HG03045 (cell line): ENCODE results near the gene PROSER3.
"Not testable (repeated sequence)": the region's sequence is repeated elsewhere in the genome, so short reads cannot be mapped to it uniquely, and the experiment has no call there.

Source experiments
- ATAC-seq: cut with Tn5 transposase; IDR thresholded peaks from one replicate; pipeline ENCODE4 v1.9.1; 2021; ENCODE audit warnings: mild to moderate bottlenecking, moderate library complexity; ENCODE audit not compliant: unreplicated experiment

PROSER3 gene

DNA sequence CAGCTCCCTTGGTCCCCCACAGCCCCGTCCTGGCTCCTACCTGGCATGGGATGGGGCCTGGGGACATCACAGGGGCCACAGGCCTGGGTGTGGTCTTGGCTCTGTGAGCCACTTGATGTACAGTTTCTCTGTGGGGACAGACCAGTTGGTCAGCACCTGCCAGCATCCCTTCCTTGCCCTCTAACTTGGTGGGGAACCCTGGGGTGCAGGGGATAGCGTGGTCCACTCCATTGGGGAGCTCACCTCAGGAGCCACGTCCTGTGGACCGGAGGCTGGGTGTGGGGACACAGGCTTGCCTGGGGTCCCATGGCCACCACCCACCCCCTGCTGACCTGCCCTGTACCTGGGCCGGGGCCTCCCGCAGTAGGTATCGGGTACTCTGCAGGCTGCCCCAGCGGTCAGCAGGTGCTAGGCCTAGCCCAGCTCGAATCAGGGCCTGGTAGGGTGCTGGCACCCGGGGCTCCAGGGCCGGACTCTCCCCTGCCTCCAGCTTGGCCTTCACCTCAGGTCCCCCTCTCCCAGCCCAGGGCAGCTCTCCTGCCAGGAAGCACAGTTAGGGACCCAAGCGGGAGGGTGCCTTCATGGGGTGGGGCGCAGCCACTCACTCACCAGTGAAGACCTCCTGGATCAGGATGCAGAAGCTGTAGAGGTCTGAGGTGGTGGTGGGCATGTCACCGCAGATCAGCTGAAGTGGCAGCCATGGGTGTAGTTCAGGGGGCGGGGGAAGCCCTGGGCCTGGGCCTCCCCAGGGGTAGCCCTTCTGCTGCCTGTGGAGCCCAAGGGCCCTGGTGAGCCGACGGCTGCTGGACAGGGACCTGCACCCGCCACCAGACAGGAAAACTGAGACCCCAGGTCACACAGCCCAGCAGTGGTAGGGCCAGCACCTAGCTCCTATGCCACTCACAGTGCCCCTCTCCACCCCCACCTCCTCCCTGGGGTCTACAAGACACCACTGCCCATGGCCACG is 32.3 kb downstream of the PROSER3 start:
- ATAC-seq = no peak

DNA sequence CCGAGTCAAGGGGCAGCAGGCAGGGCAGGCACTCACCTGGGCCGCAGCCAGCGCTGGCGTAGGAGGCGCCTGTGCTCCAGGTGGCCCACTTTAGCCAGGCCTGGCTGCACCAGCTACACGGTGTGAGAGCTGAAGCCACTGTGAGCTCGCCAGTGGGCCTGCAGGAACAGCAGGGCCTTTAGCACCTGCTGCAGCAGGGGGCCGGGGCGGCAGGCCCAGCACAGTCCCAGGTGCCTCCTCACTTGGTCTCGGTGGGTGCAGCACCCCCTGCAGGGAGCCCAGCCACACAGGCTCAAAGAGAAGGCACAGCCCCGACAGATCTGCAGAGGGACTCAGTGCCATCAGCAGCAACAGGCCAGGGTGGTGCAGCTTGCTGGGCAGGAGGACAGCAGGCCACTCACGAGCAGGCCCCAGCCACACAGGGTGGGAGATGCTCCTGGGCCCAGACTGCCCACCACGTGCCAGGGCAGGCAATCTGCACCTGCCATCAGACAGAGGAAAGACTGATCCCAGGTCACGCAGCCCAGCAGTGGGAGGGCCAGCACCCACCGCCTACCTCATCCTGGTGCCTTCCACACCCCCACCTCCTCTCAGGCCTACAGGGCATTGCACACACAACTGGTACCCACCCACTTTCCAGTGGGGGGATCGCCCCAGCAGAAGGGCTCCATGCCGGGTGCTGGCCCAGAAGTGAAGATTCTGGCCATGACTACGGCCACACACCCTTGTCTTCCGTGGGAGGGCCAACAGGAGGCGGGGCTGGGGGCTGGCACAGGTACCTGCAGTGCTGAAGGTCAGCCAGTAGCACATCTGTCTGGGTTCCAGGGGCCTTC is 33.2 kb downstream of the PROSER3 start:
- no peak for ATAC-seq

DNA sequence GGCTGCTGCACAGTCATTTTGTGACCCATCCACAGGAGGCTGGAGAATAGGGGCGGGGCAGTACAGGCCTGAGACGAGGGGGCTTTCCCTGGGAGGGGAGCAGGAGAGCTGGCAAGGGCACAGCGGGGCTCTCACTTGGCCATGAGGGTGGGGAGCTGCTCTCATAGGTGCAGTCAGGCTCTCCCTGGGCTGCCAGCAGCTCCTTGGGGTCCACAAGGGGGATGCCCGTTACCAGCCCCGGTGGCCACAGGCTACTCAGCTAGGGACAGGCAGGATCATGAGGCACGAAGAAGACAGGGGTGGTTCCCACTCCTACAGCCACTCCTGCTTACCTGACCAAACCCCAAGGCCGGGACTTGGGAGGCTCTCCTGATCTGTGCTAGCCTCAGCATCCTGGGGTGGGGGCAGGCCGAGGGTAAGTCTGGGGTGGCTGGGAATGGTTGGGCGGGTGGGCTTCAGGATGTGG is 33.9 kb downstream of the PROSER3 start:
- no peak for ATAC-seq

DNA sequence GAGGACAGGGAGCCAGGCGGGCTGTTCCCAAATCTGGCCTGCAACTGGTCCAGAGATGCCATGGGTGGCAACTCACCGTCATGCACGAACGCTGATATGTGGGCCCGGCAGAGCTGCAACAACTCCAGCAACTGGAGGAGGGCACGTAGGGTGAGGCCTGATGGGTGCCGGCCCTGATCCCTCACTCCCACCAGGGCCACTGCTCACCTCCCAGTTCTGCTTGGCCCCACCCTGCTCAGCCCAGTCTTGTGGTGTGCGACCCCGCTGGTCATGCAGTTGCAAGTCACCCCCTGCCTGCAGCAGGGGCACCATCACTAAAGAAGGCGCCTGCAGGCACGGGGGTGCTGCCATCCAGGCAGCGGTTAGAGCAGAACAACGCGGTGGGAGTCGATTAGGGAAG is 34.3 kb downstream of the PROSER3 start:
- no peak for ATAC-seq

DNA sequence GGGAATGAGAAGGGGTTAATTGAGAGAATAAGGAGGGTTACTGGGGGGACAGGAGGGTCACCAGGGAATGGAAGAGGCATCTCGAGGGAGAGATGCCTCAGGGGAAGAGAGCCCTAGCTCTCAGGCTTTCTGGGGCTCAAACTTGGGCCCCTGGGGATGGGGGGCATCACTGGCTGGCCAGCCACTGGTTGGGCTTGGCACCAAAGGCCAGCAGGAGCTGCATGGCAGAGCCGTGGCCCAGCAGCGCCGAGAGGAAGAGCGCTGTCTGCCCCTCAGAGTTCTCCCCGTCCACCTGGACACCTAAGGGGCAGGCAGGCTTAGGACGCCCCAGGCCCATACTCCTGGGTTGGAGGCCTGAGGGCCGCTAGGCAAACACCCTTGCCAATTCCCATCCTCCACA is 34.9 kb downstream of the PROSER3 start:
- no peak for ATAC-seq

DNA sequence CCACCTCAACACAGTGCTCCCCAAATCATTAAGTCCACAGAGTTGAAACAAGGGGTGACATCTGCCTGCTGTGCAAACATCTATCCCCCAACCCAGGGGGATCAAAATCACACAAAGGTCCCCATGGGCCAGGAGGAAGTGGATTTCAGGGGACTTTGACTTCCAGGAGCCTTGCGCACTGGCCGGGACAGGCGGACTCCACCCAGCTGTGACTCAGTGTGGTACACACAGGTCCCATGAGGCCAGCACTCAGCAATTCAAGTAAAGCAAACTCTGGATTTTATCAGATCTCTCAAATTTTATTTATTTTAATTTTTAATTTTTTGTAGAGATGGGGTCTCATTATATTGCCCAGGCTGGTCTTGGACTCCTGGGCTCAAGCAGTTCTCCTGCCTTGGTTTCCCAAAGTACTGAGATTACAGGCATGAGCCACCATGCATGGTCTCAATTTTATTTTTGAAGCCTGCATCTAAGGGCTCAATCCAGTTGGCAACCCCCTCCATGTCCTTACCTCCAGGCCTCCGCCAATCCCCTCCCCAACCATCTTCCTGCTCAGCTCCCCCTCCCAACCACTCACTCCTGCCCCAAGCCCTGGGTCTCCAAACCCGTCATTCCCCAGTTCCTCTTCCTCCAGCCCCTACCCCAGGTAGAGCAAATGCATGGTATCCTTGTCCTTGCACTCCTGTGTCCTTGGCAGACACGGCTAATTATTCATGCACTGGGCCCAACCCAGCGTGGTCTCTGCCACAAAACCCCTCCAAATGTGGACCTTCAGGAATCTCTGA is 35.6 kb downstream of the PROSER3 start:
- no peak for ATAC-seq

DNA sequence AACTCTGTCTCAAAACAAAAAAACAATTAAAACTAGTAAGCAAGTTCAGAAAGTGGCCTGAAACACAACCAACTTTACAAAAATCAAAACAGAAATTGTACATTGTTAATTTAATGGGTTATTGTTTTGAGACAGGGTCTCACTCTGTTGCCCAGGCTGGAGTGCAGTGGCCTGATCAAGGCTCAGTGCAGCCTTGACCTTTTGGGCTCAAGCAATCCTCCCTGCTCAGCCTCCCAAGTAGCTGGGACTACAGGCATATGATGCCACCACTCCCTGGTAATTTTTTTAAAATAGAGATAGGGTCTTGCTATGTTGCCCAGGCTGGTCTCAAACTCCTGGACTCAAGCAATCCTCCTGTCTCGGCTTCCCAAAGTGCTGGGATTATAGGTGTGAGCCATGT is 37.6 kb downstream of the PROSER3 start:
- ATAC-seq = not testable (repeated sequence)

DNA sequence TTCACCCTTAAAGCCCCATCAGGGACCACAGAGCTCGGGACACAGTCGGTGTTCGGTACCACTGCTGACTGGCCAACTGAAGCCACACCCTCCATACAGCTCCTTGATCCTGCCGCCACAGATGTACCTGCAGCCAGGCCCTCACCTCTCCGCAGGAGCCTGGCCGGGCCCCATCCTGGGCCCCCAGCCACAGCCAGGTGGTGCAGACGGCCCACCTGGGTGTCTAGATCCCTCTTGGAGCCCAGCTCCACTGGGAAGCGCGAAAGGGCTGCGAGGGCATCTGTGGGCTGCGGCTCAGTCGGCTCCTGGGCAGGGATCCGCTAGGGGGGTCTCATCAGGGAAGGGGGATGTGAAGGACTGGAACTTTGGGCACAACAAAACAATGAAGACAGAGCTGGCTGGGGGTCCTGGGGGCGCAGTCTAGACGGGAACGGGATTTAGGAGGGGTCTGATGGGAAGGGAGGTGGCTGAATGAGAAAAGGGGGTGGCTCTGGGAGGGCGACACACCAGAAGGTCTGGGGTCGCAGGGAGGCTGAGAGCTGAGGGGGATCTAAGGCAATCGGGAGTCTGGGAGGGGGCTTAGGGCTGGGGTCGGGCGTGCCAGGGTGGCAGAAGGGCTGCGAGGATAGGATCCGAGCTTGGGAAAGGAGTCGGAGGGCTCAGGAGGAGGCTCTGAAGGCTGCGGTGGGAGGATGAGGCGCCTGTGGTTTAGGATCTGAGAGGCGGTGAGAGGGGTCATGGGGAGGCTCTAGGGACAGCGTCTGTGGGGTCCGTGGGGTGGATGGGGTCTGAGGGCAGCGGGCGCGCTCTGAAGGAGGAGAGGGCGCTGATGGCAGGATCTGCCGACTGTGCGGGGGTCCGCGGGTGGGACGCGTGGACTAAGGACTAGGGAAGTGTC is 38.9 kb downstream of the PROSER3 start:
- no peak for ATAC-seq

DNA sequence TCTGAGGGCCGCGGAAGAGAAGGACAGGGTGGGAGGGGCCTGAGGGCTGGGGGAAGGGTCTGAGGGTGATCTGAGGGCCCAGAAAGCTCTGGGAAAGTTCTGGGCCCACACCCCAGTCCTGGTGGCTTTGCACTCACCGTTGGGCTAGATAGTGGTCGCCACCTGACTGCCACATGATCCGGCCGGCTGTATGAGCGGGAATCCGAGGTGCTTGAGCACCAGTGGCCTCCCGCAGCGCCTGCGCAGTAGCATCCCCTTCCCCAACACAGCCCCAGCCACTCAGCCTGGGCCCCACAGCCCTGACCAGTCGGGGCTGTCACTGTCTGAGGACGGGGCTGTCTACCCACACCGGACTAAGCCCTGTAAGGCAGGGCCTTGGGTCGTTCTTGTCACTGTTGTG is 39.7 kb downstream of the PROSER3 start:
- no peak for ATAC-seq

DNA sequence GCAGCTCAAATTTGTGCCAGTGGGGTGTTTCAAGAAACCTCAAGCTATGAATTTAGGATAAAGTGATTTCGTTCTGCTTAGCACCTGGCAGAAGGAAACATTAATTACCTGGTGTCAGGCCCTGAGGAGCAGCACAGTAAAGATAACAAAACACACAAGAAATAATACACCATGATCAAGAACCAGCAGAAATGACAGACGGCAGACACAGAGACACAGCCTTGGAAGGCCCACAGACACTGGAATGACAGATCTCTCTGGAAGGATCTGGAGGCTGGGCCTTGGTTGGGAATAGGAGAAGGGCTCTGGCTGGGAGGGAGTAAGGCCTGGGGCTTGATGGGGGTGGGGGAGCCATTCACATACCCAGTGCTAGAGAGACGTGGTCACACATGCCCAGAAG is 43.9 kb downstream of the PROSER3 start:
- ATAC-seq = no peak

DNA sequence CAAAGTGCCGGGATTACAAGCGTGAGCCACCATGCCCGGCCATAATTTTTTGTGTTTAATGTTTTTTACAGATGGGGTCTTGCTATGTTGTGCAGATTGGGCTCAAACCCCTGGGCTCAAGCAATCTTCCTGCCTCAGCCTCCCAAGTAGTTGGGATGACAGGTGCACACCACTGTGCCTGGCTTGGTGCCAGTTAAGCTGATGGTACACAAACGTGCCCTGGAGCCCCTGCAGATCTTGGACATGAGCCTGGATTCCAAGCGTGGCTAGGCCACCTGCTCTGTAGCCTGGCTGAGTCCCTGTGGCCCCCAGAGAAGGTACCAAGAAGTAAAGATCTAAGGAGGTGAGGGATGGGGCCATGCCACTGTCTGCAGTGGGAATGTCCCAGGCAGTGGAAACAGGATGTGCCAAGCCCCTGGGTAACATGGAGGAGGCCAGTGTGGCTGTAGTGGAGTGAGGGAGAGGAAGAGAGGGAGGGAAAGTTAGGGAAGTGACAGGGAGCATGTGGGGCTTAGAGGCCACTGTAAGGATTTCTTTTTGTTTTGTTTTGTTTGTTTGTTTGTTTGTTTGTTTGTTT is 47.6 kb downstream of the PROSER3 start:
- no peak for ATAC-seq

DNA sequence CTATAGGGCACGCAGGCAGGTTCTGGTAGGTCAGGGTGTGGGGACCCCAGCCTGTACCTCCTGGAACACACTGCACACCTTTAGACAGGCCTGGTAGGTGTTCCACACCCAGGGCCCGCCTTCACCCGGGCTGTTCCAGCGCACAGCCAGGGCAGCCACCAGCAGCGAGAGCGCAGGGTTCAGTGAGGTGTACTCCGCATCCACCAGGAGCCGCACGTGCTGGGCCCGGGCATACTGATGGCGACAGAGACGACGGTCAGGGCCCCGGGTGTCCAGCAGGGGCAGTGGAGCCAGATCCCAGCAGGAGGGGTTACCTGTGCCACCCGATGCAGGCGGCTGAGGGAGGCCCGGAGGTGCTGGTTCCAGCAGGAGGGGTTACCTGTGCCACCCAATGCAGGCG is 48.6 kb downstream of the PROSER3 start:
- no peak for ATAC-seq

DNA sequence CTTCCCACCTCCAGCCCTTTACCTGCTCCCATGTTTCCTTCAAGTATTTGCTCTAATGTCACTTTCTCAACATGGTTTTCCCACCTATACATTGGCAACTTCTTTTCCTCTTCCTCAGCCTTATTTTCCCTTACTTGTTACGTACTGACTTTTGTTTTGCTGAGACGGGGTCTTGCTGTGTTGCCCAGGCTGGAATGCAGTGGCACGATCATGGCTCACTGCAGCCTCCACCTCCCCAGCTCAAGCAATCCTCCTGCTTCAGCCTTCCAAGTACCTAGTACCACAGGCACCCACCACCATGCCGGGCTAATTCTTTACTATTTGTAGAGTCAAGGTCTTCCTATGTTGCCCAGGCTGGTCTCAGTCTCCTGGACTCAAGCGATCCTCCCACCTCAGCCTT is 49.7 kb downstream of the PROSER3 start:
- no peak for ATAC-seq

DNA sequence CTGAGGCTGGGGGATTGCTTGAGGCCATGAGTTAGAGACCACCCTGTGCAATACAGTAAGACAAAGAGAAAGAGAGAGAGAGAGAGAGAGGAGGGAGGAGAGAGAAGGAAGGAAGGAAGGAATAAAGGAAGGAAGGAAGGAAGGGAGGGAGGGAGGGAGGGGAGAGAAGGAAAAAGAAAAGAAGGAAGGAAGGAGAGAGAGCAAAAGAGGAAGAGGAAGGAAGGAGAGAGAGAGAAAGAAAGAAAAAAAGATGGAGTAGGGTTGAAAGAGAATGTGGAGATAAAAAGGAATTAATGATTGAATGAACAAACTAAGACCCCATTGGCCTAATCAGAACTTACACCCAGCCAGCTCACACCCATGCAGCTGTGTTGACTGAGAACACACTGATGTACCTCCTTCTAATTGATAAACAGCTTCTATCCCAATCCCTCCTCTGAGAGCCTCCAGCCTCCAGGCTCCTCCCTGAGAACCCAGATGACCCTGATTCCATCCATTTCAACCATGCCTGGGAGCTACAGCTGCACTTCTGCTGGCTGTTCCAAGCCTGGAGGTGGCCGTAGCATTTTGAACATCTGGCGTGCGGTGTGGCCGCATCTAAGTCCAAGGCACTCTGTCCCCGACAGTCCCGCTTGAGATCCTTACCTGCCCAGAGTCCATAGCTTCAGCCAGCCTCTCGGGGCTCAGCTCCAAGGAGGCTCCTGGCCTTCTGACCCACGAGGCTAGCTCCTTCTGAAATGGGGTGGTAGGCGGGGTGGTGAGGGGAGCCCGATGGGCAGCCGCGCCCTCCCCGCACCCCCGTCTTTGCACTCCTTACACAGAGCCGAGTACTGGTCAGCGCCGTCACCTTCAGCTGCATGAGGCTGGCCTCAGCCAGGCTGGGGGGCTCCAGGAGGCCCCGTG is 53.6 kb downstream of the PROSER3 start:
- no peak for ATAC-seq

DNA sequence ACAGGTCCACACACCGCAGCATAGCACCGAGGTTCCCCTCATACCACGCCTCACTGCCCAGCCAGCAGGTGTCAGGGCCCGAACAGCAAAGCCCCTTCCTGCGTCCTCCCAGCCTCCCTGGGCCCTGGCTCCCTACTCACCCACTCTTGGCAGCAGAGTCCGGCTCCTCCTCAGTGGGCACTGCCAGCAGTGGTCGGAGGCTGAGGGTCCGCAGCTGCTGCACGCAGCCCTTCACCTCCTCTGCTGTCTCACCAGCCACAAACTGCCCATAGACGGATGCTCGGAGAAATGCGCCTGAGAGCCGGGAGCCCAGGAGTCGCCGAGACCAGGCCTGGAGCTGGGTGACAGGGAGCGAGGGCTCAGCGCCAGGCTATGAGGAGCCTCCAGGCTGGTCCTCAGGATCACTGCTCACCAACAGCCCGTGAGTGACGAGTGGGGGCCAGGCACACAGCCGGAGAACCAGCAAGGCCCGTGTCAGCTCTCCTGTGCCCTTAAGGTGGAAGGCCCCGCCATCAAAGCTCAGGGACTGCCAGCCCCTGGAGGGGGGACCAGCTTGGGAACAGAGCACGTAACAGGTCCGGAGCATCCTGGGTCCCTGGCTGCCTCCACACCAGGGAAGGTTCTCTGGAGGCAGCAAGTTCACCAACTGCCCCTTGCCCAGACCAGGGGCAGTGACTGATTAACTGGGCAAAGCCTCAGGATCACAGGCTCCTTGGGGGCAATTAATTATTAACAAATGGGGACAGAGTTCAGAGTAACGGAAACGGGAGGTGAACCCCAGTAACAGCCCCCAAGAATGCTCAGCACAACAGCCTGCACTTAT is 54.5 kb downstream of the PROSER3 start, which contains the start of gene PRODH2:
Gene PRODH2, minus strand, starts transcription at position 626 of the 823 bp plus-strand sequence. Its CDS starts 40 bp downstream, at position 586.
- ATAC-seq = no peak

DNA sequence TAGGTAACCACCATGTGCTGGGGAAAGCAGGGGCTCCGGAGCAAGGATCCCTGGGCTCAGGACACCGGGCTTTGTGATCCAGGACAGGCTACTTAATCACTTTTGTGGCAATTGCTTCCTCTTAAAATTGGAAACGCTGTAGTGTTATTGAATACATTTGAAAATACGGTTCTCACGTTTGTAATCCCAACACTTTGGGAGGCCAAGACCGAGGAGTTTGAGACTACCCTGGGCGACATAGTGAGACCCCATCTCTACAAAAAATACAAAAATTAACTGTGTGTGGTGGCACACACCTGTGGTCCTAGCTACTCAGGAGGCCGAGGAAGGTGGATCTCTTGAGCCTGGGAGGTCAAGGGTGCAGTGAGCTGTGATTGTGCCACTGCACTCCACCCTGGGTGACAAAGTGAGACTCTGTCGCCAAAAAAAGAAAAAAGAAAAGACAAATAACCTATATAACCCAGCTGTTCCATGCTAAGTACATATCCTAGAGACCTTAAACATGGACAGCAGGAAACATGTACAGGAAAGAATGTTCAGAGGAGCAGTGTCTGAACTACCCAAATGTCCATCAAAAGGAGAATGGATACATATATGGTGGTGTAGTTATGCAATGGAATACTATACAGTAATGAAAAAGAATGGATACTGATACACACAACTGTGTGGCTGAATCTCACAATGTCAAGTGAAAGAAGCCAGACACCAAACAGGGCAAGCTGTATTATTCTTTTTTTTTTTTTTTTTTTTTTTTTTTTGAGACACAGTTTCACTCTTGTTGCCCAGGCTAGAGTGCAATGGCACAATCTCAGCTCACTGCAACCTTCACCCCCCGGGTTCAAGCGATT is 55.3 kb downstream of the PROSER3 start:
- no peak for ATAC-seq

DNA sequence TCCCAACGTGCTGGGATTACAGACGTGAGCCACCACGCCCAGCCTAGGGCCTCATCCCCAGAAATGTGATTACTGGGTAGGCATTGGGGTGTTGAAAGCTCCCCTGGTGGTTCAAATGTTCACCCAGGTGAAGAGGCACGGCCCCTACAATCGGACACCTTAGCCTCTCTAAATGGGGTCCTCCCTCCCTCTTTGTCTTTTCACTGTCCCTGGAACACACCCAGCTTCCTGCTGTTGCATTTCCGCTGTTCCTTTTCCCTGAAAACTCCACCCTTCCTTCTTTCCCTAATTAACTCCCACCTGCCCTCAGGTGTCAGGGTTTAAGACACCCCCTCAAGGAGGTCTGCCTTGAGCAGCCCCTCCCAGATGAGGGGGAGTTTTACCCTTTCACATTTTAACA is 58.3 kb downstream of the PROSER3 start:
- no peak for ATAC-seq
